Left lung (tissue), 10 donors: ENCODE results near the gene CRX. TPM values are rescaled to one million over a fixed set of nuclear protein-coding genes. Genes with fewer than 3 reads are reported as not detected.
"Not testable (repeated sequence)": the region's sequence is repeated elsewhere in the genome, so short reads cannot be mapped to it uniquely, and the experiment has no call there.

Source experiments
- ATAC-seq: fragments of 200-7000 bp; cut with Tn5 transposase; one replicate; pipeline ENCODE4 v1.9.1; 2020; ENCODE audit warnings: moderate library complexity
- DNase-seq, 4 donors: peaks; one replicate each; pipeline ENCODE4 v3.0.0-alpha.2; 2013 to 2020
- H3K27ac ChIP-seq, 2 donors: fragments of 200-600 bp; sonication (generic) in 1 of 2; one replicate each; pipeline versions ENCODE4 v1.5.0 to v1.8.0; 2020 to 2021
- H3K27me3 ChIP-seq, 2 donors: fragments of 200-600 bp; sonication (generic) in 1 of 2; one replicate each; pipeline versions ENCODE4 v1.5.0 to v1.8.0; 2020 to 2021
- H3K36me3 ChIP-seq, 2 donors: fragments of 200-600 bp; sonication (generic) in 1 of 2; one replicate each; pipeline versions ENCODE4 v1.5.0 to v1.8.0; 2020 to 2021
- H3K4me1 ChIP-seq, 2 donors: fragments of 200-600 bp; one replicate each; pipeline ENCODE4 v1.8.0; 2021
- H3K4me3 ChIP-seq, 2 donors: fragments of 200-600 bp; sonication (generic) in 1 of 2; one replicate each; pipeline versions ENCODE4 v1.5.0 to v1.8.0; 2020 to 2021; ENCODE audit warnings: mild to moderate bottlenecking in 1 of 2
- H3K9me3 ChIP-seq, 2 donors: fragments of 200-600 bp; sonication (generic) in 1 of 2; one replicate each; pipeline versions ENCODE4 v1.5.0 to v1.8.0; 2020 to 2021
- intact Hi-C, 2 donors: fragments of 100-400 bp; cut with DNase I; formaldehyde crosslinking; loops; one replicate each; pipeline versions ENCODE4 v1.11.2 to v1.14.2; 2022
- polyA plus RNA-seq, 6 donors: library from polyadenylated mRNA; unstranded; fragments of 120-200 nt; gene quantifications; one replicate each; pipeline ENCODE4 v1.2.1, GENCODE V29; 2013; ENCODE audit not compliant: insufficient read length in 6 of 6
- total RNA-seq, 2 donors: library from RNA; stranded (reverse); fragmentation: NEBNext Ultra II Directional; extraction: Animal tissue kit (Norgen Biotek cat#: 25700); gene quantifications; one replicate each; pipeline ENCODE4 v1.2.1, GENCODE V29; 2021
- TF ChIP-seq, protein P1 (sequence below), 2 donors: fragments of 200-600 bp; sonication (generic) in 1 of 2; IDR thresholded peaks; one replicate each; pipeline versions ENCODE4 v1.5.0 to v1.8.0; 2021; ENCODE audit warnings: antibody characterized with exemption in 2 of 2
- donor health status: DM: no; HTN: yes; CAD: no.
- donor health status: DM: no; HTN: no; CAD: no.

The CRX gene
- total and polyA plus RNA-seq, 8 donors: 0.07 to 0.14 (median 0.07) TPM; not detected in 2

DNA sequence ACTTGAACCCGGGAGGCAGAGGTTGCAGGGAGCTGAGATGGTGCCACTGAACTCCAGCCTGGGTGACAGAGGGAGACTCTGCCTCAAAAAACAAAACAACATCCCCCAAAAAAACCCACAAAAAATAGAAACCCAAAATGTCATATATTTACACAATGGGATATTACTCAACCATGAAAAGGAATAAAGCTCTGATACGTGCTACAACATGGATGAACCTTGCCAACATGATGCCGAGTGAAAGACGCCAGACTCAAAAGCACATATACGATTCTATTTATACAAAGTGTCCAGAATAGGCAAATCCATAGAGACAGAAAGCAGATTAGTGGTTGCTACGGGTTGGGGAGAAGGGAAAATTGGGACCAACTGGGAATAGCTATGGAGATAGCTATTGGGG, 15.3 kb upstream of the CRX start:
- ATAC-seq (no peak), DNase-seq (no peak)
- peaks cover 0 to 2% of the 10 kb centered on the region in 2 donors for H3K9me3 ChIP-seq
- intact Hi-C loops: no loop called here
- no peak overlapping the region for H3K27ac ChIP-seq
- no peaks in the 10 kb centered on the region for H3K4me1 ChIP-seq
- H3K36me3 ChIP-seq: no peaks in the 10 kb centered on the region
- TF ChIP-seq, protein P1, sequence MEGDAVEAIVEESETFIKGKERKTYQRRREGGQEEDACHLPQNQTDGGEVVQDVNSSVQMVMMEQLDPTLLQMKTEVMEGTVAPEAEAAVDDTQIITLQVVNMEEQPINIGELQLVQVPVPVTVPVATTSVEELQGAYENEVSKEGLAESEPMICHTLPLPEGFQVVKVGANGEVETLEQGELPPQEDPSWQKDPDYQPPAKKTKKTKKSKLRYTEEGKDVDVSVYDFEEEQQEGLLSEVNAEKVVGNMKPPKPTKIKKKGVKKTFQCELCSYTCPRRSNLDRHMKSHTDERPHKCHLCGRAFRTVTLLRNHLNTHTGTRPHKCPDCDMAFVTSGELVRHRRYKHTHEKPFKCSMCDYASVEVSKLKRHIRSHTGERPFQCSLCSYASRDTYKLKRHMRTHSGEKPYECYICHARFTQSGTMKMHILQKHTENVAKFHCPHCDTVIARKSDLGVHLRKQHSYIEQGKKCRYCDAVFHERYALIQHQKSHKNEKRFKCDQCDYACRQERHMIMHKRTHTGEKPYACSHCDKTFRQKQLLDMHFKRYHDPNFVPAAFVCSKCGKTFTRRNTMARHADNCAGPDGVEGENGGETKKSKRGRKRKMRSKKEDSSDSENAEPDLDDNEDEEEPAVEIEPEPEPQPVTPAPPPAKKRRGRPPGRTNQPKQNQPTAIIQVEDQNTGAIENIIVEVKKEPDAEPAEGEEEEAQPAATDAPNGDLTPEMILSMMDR (IDR thresholded peaks at IDR 0.05): no peak
- no peak overlapping the region for H3K4me3 ChIP-seq
- H3K27me3 ChIP-seq: peaks cover 0 to 13% of the 10 kb centered on the region in 2 donors

DNA sequence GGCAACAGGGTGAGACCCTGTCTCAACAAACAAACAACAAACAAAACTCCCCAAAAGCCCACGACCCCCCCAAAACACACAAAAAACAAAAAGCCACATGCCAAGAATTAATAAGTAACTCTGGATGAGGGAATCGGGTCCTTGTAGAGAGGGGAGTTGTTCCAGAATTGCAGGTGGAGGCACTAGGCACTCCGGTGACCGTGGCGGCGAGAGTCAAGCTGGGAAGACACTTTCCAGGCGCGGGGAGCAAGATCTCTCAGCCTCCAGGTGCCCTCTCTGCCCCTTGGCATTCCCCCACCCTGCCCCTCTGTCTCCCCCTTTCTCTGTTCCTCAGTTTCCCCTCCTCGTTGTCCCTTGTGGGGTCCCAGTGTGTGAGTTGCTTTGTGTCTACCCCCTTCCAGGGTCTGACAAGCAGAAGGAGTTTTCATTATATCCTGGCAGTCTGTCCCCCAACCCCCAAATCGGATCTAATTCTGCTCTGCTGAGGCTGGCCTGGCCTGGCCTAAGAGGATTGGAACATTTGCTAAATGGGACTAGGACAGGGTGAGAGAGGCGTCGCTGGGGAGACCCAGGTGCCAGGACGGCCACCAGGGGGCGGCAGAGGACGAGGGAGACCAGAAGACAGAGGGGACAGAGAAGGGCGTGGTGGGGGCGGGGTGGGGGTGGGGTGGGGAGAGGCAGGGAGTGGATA, 8.3 kb upstream of the CRX start:
- peak; percentile 95 for ATAC-seq

DNA sequence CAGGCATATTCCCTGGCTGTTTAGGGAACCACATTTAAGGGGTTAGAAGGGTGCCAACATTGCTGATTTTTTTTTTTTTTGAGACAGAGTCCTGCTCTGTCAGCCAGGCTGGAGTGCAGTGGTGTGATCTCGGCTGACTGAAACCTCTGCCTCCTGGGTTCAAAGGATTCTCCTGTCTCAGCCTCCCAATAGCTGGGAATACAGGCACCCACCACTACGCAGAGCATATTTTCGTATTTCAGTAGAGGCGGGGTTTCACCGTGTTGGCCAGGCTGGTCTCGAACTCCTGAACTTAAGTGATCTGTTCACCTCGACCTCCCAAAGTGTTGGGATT, 7.8 kb upstream of the CRX start:
- no peaks in the 10 kb centered on the region for H3K4me1 ChIP-seq
- H3K9me3 ChIP-seq: no peaks in the 10 kb centered on the region
- no peak overlapping the region for H3K27ac ChIP-seq
- intact Hi-C loops: no loop called here
- TF ChIP-seq, protein P1 (IDR thresholded peaks at IDR 0.05): no peak
- no peaks in the 10 kb centered on the region for H3K36me3 ChIP-seq
- H3K27me3 ChIP-seq: peaks cover 0 to 20% of the 10 kb centered on the region in 2 donors
- ATAC-seq (no peak), DNase-seq (no peak)
- no peak overlapping the region for H3K4me3 ChIP-seq

More for the DNA sequence above, 8.3 kb upstream of the CRX start:
- TF ChIP-seq, protein P1 (IDR thresholded peaks at IDR 0.05): peak; percentile 33 to 60
- peak; percentile 18 to 95 (median 68) for DNase-seq
- Histone ChIP-seq H3K4me1 (no peaks in the 10 kb centered on the region), H3K27ac (no peak overlapping the region), H3K36me3 (no peaks in the 10 kb centered on the region), H3K9me3 (no peaks in the 10 kb centered on the region), H3K27me3 (peaks cover 0 to 16% of the 10 kb centered on the region in 2 donors), H3K4me3 (no peak overlapping the region)
- intact Hi-C loops: no loop called here

DNA sequence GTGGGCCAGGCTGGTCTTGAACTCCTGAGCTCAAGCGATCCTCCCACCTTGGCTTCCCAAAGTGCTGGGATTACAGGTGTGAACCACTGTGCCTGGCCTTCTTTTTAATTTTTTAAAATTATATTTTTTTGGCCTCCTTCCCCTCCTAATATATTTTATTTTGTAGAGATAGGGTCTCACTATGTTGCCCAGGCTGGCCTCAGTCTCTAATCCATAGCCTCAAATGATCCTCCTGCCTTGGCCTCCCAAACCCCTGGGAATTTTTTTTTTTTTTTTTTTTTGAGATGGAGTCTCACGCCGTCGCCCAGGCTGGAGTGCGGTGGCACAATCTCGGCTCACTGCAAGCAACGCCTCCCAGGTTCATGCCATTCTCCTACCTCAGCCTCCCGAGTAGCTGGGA, 5.5 kb upstream of the CRX start:
- H3K36me3 ChIP-seq, H3K27ac ChIP-seq, ATAC-seq, H3K4me1 ChIP-seq, DNase-seq, intact Hi-C loops, H3K9me3 ChIP-seq, H3K4me3 ChIP-seq: not testable (repeated sequence)
- peaks cover 0 to 43% of the 10 kb centered on the region in 2 donors for H3K27me3 ChIP-seq

DNA sequence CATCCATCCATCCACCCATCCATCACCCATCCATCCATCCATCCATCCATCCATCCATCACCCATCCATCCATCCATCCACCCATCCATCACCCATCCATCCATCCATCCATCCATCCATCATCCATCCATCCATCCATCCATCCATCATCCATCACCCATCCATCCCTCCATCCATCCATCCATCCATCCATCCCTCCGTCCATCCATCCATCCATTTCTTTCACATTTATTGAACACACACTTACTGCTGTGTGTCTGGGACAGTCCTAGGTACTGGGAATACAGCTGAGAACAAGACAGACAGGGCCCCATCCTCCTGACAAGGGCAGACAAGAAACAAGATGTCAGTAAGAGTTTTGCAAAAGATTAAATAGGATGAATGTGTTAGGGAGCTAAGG, 3.5 kb upstream of the CRX start:
- H3K36me3 ChIP-seq, DNase-seq, H3K4me1 ChIP-seq, H3K9me3 ChIP-seq, ATAC-seq, intact Hi-C loops, H3K27ac ChIP-seq, H3K4me3 ChIP-seq: not testable (repeated sequence)
- H3K27me3 ChIP-seq: peaks cover 0 to 60% of the 10 kb centered on the region in 2 donors

DNA sequence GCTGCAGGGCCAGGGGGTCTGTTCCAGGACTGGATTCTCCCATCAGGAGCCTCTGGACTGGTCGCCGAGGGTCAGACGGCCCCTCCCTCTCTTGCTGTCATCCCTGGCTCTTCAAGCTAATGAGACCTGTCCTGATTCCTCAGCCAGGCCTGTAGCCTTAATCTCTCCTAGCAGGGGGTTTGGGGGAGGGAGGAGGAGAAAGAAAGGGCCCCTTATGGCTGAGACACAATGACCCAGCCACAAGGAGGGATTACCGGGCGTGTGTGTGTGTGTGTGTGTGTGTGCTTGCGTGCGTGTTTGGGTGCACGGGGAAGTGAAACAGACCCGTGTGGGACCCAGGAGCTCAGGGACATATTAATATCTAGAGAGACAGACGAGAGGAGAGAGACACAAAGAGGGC, 1.9 kb upstream of the CRX start:
- Histone ChIP-seq H3K4me1 (no peaks in the 10 kb centered on the region), H3K27me3 (peaks cover 0 to 56% of the 10 kb centered on the region in 2 donors), H3K27ac (no peak overlapping the region), H3K4me3 (no peak overlapping the region), H3K36me3 (no peaks in the 10 kb centered on the region), H3K9me3 (no peaks in the 10 kb centered on the region)
- intact Hi-C loops: no loop called here
- TF ChIP-seq, protein P1 (IDR thresholded peaks at IDR 0.05): no peak
- DNase-seq (no peak), ATAC-seq (no peak)
